ENCODE results near the gene DMXL1. TPM values are rescaled to one million over a fixed set of nuclear protein-coding genes. Genes with fewer than 3 reads are reported as not detected.

The DMXL1 gene
- total and polyA plus RNA-seq, 12 donors = 5.9 to 36.5 (median 25.4) TPM

GRCh38 chr5:119218830-119219782 is 148.2 kb downstream of the DMXL1 start:
- Histone ChIP-seq H3K27me3 (no peaks in the 10 kb centered on the region), H3K9me3 (no peaks in the 10 kb centered on the region), H3K4me1 (no peaks in the 10 kb centered on the region), H3K4me3 (no peak overlapping the region), H3K27ac (no peak overlapping the region), H3K36me3 (peaks cover 0 to 80% (median 7%) of the 10 kb centered on the region in 9 donors)
- TF ChIP-seq CTCF (IDR thresholded peaks at IDR 0.05) = no peak
- intact Hi-C loops (cut with DNase I) = no loop called here
- whole genome bisulfite sequencing, 2 donors = 92 to 93% methylated on average over 6 of the region's 6 CpGs
- no peak for ATAC-seq
- DNase-seq = no peak

- intact Hi-C loops (cut with DNase I) = no loop called here
- WGBS, 2 donors = 84 to 86% methylated on average over 1 of the region's 1 CpG
- Histone ChIP-seq H3K4me1 (no peaks in the 10 kb centered on the region), H3K36me3 (peaks cover 0 to 87% (median 10%) of the 10 kb centered on the region in 9 donors), H3K9me3 (no peaks in the 10 kb centered on the region), H3K27ac (no peak overlapping the region), H3K27me3 (no peaks in the 10 kb centered on the region), H3K4me3 (no peak overlapping the region)
- no peak for TF ChIP-seq CTCF (IDR thresholded peaks at IDR 0.05)
- DNase-seq (no peak), ATAC-seq (no peak)
Observed at GRCh38 chr5:119220576-119221197, 149.8 kb downstream of the DMXL1 start.

DNA sequence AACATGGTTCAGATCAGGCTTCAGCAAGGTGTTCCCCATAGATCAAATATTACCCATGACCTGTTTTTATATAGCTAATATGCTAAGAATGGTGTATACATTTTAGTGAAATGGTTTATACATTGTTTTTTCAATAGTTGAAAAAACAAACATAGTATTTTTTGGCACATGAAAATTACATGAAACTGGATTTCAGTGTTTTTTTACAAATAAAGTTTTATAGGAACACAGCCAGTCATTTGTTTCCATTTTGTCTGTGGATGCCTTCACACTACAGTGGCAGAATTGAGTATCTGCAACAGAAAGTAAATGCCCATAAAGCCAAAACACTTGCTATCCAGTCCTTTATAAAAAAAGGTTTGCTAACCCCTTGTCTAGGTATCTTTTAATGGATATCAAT is 150.4 kb downstream of the DMXL1 start:
- TF ChIP-seq CTCF (IDR thresholded peaks at IDR 0.05) = no peak
- DNase-seq = no peak
- Histone ChIP-seq H3K27me3 (no peaks in the 10 kb centered on the region), H3K9me3 (no peaks in the 10 kb centered on the region), H3K36me3 (peaks cover 0 to 90% (median 12%) of the 10 kb centered on the region in 9 donors), H3K4me3 (no peak overlapping the region), H3K4me1 (no peaks in the 10 kb centered on the region), H3K27ac (no peak overlapping the region)
- intact Hi-C loops (cut with DNase I) = no loop called here
- ATAC-seq = no peak

DNA sequence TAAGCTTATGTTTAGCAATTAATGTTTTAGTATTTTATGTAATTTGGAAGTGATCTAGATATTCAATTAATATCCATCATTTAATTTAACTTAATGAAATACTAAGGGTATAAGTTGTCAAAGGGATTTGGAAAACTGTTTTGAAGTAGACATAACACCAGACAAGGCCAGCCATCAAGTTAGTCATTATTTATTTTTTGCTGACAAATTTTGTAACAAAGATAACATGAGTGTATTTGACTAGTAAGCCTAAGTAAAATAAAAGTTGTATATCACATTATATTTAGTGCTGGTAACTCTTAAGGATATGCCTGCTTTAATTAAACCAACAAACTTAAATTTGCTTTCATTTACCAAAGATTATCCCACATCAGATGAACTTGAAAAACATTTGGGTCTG is 159.1 kb downstream of the DMXL1 start:
- no peaks in the 10 kb centered on the region for H3K9me3 ChIP-seq
- intact Hi-C loops (cut with DNase I) = no loop called here
- no peak overlapping the region for H3K4me3 ChIP-seq
- H3K27me3 ChIP-seq = no peaks in the 10 kb centered on the region
- H3K27ac ChIP-seq = no peak overlapping the region
- no peak for DNase-seq
- H3K36me3 ChIP-seq = peaks cover 0 to 82% (median 6%) of the 10 kb centered on the region in 9 donors
- H3K4me1 ChIP-seq = no peaks in the 10 kb centered on the region
- no peak for ATAC-seq
- TF ChIP-seq CTCF (IDR thresholded peaks at IDR 0.05) = no peak

All from heart right ventricle (tissue), 16 donors.